RPMI7951 (cell line): ENCODE measurements around the gene ESRRB. TPM values are rescaled to one million over a fixed set of nuclear protein-coding genes. Genes with fewer than 3 reads are reported as not detected.
"Not testable (repeated sequence)": the region's sequence is repeated elsewhere in the genome, so short reads cannot be mapped to it uniquely, and the experiment has no call there.

ENCODE experiments used
- DNase-seq: peaks from one replicate; pipeline ENCODE4 v3.0.0-alpha.2; 2012; ENCODE audit warnings: low read depth
- total RNA-seq: library from RNA; depleted of rRNA; stranded (reverse); fragments of >200 nt; shearing (Covaris generic); gene quantifications from 2 replicates; pipeline ENCODE4 v1.2.3, GENCODE V29; 2014

ESRRB gene
- total RNA-seq, 1 experiment from 2014 or later, result not detected

GRCh38 chr14:76497550-76498462 lies 121.9 kb downstream of the ESRRB start:
- DNase-seq, result no peak

- DNase-seq, result no peak
These were observed 122.6 kb downstream of the ESRRB start for GRCh38 chr14:76498463-76498935.

- no peak for DNase-seq
These were observed 123.0 kb downstream of the ESRRB start for GRCh38 chr14:76498976-76499375.

- DNase-seq, result no peak
These were observed 123.5 kb downstream of the ESRRB start for GRCh38 chr14:76499399-76499798.

DNA sequence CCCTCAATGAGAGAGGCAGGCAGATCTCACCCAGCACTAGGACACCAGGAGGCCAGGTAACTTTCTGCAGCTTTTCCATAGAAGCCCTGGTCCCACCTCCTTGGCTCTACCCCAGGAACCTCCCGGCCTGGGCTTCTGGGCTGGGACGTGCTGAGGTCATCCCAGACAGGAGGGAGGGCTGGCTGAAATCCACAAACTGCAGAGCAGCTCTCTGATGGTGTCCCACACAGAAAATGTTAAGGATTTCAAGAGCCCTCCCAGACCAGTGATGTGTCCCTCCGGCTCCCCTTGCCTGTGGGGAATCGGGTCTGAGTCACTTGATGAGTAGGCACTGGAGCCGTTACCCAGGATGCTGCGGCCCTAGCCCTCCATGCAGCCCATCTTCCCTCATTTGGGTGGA lies 124.1 kb downstream of the ESRRB start:
- DNase-seq, result peak; percentile 76

DNA sequence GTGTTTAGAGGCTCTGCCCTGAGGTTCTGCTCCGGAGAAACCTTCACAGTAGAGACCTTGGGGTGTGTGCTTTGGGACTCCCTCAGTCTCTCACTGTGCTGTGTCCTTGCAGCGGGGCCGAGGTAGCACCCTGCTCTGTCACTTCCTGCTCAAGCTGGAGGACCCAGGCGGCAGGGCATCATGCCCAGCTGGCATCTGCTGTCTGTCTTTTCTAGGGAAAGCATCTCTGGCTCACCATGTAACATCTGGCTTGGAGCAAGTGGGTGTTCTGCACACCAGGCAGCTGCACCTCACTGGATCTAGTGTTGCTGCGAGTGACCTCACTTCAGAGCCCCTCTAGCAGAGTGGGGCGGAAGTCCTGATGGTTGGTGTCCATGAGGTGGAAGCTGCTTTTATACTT lies 124.5 kb downstream of the ESRRB start:
- no peak for DNase-seq

DNA sequence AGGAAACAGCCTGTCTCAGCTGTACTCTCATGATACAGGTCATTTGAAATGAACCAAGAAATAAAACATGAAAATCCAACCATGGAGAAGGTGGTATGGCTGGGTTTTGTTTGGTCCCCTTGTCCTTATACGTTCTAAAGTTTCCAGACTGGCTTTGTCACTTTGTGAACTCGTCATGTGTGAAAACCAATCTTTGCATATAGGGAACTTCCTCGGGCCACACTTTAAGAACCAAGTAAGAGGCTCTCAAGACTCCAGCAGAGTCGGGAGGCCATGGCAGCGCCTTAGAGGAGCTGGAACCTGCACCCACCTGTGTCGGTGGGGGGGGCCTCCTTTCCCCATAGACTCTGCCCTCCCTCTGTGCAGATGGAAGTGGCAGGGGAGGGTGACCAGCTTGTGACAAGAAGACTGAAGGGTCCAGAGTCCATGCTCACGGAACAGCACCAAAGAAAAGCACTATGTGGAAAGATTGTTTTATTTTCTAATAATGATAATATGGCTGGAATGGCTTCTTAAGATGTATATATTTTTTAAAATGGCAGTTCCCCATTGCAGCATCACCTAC lies 125.3 kb downstream of the ESRRB start:
- no peak for DNase-seq

GRCh38 chr14:76502219-76502618 lies 126.3 kb downstream of the ESRRB start:
- DNase-seq, result no peak

GRCh38 chr14:76502638-76503037 lies 126.7 kb downstream of the ESRRB start:
- DNase-seq, result no peak

DNA sequence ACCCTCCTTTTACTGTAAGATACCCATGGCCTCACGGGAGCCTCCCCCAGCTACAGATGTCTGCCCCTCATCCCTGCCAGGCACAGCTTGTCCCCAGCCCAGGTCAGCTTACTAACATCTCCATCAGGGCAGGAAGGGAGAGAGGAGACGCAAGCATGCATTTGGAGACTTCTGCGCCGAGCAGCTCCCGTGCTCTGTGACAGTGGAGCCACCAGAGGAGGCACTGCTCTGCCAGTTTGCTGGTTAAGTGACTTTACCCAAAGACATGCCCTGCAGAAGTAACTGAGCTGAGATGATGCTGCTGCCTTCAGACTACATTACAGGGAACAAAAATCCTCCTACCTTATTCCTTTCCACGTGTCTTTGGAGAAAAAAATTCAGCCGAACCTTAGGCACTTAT lies 133.4 kb downstream of the ESRRB start:
- DNase-seq, result no peak

- DNase-seq, result no peak
These were observed 134.2 kb downstream of the ESRRB start for GRCh38 chr14:76510181-76510580.

DNA sequence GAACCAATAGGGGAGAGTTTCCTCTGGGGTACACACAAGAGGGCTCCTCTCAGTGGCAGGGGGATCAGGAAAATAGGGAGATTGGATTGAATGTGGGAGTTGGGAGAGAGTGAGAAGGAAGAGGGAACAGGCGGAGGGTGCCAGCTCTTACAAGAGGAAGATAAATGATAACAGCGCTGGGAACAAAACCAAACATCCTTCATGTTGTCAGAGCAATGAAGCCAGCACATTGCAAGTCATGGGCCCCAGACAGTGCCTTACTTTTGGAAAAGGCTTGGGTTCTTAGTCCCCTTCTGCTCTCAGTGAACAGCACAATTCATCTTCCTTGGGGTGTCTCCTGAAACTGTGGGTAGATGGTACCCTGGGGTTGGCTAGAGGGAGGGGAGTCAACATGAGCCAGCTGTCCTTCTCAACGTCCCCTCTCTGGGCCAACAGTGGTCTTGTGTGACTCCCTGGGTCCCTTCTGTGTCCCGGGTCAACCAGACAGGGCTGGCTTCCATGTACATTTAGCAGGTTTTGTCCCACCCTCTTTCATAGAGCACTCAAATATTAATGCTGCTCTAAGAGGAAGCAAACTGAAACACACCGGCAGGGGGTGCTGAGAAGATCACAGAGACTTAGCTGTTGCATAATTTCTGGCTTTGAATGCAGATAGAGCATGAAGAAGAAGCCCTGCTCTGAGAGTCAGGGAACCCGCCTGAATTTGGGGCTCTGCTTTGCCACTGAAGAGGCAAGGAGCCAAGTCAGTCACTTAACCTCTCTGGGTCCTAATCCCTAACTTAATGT lies 138.5 kb downstream of the ESRRB start:
- peak; percentile 29 for DNase-seq

GRCh38 chr14:76516884-76517283 lies 140.9 kb downstream of the ESRRB start:
- DNase-seq, result no peak

DNA sequence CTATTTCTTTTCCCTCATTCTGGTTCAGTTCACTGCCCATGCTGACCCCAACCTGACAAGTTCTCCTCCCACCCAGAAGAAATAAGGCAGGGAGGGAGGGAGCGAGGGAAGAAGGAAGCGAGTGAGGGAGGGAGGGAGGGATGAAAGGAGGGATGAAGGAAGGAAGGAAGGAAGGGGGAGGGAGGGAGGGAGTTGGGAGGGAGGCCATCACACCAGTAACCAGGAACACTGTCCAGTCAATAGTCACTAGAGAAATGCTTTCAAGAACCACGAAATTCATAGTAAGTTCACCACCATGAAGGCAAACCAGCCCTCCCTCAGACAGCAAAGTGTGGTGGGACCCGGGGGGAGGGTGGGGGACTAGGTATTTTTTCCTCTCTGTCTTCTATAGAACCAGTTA lies 142.4 kb downstream of the ESRRB start:
- no peak for DNase-seq

GRCh38 chr14:76525106-76525821 lies 149.3 kb downstream of the ESRRB start:
- DNase-seq, result no peak

DNA sequence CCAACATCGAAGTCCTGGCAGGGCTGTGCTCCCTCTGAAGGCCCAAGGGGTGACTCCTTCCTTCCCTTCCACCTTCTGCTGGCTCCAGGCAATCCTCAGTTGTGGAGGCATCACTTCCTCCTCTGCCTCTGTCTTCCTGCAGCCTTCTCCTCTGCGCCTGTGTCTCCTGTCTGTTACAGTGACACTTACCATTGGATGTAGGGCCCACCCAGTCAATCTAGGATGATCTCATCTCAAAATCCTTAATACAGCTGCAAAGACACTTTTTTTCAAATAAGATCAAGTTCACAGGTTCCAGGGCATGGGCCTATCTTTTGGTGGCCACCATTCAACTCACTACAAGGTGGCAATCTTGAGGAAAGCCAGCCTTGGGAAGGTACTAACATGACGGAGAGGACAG lies 155.1 kb downstream of the ESRRB start:
- DNase-seq, result no peak

- DNase-seq, result no peak
These were observed 155.9 kb downstream of the ESRRB start for GRCh38 chr14:76531821-76532318.

- DNase-seq, result not testable (repeated sequence)
These were observed 160.7 kb downstream of the ESRRB start for GRCh38 chr14:76536636-76537035.

GRCh38 chr14:76537906-76538647 lies 162.1 kb downstream of the ESRRB start:
- DNase-seq, result no peak

- no peak for DNase-seq
These were observed 162.7 kb downstream of the ESRRB start for GRCh38 chr14:76538648-76539008.

DNA sequence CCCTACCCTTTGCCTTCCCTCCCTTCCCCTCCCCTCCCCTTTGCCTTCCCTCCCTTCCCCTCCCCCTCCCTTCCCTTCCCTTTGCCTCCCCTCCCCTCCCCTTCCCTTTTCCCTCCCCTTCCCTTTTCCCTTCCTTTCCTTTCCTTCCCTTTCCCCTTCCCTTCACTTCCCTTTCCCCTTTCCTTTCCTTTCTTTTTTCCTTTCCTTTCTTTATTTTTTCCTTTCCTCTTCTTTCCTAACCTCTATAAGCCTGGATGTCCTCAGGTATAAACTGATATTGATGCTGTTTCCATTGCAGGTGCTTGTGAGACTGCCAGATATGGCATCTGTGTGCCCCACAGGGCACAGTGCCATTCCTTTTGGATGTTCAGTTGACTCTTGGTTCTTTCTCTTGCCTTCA lies 163.2 kb downstream of the ESRRB start:
- no peak for DNase-seq
